Measurements from ENCODE around the gene CCDC13.

Gene CCDC13

DNA sequence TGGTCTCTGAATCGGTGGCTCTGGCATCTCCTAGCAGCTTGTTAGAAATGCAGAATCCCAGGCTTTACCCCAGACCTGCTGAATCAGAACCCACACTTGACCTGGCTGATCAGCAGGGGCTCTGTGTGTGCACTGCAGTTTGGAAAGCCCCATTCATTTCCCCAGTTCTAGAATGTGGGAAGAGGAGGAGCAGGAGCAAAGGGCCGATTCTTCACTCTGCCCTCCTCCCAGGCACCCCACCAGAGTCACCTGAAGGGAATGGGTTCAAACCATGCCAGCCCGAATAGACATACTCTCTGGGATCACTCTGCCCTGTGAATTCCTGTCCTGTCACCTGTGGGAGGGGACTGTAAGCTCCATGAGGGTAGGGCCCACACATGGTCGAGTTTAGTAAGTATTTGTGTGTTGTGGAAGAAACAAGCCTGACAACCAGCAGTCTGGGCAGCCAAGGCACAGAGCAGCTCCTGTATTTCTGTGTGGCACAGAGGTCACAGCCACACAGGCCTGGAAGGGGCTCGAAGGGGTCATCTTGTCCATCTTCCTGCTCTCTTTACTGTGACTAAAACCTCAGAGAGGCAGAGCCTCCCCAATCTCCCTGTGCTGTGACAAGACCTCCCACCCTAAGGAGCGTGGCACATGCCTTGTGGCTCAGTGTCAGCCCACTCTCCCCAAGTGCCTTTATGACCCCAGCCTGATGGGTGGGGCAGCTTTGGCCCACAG lies 41.4 kb downstream of the CCDC13 start:
- DNase-seq: no peak

DNA sequence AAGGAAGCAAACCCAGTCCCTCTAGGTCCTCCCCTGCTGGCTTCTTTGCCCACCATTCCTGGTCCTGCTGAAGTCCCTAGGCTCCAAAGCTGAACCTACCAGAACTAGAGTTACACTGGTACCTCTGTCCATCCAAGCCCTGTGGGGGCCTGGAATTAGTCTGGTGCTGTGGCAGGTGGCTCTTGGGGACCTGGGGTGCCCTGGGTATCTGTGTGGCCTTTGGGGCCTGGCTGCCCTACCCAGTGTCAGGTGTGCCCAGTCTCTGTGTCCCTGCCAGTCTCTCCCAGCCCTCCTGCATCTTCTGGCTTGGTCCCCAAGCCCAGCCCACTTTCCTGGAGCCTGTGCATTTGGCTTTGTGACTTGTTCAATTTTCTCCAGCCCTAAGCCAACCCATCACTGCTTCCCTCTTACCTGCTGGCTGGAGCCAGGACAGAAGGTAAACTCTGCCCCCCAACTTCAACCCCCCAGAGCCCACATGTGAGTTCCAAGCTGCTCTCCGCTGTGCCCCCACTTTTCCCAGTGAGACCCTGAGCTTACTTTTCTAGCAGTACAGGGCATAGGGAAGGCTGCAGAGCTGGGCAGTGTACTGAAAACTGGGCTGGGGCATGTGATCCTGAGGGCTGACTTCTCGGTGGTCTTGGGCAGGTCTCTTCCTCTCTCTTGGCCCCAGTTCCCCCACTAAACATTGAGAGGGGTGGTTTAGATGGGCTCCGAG lies 42.2 kb downstream of the CCDC13 start:
- no peak for DNase-seq

DNA sequence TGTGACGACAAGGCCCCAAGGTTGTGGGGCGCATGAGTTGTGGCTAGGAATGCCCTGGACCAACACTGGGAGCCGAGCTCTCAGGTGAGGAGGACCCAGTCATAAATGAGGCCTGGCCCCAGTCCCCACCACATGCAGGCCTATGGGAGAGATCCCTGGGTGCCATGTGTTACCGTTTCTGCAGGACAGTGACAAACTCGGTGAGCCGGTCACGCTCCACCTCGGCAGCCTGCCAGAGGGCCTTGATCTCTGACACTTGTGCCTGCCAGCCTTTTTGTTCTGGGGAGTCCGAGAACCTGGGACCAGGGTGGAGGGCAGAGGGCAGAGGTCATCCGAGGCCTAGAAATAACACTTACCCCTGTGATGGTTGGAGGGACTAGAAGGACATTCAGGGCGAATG lies 42.8 kb downstream of the CCDC13 start:
- no peak for DNase-seq

DNA sequence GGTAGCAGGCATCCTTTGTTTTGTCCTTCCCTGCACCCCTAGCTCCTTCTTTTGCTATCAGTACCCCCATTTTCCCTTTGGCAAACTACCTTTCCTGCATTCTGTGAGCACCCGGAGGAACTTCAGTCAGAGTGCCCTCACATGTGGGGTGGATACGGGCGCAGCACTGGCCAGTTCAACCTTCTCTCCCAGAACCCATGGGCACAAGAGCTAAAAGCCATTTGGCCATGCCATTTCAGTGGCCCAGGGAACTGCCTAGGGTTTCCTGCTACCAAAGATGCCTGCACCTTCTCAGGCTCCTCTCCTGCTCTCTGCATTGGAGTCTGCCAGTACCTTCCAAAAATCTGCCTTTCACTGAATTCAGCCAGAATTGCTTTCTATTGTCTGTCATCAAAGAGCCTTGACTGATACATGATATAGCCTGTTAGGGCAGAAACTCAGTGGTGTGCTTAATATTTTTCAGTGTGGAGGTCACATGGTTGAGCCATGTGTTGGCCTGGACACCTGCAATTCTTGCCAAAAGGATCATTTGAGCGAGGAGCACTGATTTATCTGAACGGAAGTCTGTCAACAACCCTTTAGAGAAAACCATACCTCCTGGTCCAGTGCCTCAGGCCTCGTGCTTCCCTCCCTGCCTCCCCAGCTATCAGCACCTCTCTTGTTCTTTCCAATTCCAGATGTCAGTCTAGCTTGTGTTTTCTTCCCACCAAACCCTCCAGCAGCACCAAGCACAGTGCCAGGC lies 43.5 kb downstream of the CCDC13 start:
- no peak for DNase-seq

DNA sequence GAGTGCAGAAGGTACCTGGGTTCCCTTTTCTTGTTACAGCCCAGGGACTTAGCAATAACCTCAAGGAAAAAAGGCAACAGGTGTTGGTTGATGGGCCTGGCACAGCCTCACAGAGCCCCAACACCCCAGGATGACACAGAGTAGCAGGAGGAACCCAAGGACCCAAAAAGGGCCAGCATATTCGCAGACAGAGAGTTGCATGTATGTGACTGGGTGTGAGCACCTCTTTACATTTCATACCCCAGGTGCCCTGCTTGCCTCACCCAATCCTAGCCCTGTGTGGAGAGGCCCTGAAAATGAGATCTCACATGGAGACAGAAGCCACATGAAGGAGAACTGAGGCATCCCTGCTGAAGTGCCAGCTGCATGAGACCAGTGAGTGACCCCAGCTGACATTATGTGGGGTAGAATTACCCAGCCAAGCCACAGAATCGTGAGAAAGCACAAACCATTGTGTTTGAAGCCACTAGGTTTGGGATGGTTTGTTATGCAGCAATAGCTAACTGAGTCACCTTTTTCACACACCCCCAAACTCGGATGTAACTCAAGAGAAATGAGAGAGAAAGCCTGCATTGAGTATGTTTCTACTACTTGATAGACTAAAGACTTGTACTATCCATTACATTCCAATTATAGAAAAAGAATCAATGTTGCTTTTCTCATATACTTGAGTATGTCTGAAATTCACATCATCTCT lies 44.2 kb downstream of the CCDC13 start:
- DNase-seq: no peak

DNA sequence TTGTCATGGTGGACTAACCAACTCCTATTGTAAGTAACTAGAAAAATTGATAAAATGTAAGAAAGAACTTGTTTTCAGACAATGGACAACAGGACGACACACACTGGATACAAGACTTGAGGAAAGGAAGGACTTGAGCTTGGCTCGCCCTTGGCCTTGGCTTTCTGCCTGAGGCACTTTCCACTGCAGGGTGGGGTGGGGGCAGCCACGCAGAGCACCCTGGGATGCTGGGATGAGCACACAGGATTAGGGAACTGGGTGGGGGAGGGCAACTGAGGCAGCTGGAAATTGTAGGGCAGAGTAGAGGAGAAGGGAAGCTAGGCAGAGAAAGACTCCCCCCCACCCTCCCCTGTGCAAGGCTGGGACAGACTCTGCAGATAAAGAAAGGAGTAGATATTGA lies 45.0 kb downstream of the CCDC13 start:
- no peak for DNase-seq

DNA sequence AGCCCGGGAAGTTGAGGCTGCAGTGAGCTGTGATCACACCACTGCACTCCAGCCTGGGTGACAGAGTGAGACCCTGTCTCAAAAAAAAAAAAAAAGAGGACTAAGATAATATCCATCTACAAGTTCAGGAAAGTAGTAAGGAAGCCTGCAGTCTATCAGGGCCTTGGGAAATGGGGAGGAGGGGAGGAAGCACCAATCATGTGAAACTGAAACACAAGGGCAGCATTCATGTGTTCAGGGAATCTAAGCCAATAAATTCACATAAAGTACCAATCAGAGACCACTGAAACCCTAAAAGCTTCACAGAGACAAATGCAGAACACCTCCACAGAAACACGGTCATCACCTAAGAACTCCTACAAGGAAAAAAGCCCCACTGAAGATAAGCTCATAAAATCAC lies 47.6 kb downstream of the CCDC13 start:
- DNase-seq: no peak

DNA sequence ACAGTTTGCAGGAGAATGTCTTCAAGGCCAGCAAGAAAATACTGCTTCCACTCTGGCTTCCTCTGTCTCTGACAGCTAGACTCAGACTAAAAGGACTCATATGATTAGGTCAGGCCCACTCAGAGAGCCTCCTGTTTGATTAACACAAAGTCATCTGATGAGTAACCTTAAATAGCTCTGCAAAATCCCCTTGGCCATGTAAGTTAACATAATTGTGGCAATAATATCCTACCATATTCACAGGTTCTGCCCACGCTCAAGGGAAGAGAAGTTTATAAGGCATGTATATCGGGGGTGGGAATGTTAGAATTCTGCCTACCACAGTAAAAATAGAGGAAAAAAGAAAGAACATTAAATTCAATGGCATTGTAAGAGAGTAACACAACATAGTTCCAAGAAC lies 49.8 kb downstream of the CCDC13 start:
- no peak for DNase-seq

All from DMS153 (cell line).